Loucy (cell line): ENCODE measurements around the gene SFTPB.

Experiments
- EZH2phosphoT487 ChIP-seq: fragments of 200-600 bp; IDR thresholded peaks from 2 replicates; pipeline ENCODE4 v1.6.1; 2018; ENCODE audit warnings: antibody characterized with exemption, mild to moderate bottlenecking, moderate library complexity, borderline replicate concordance
- TF ChIP-seq, protein P1 (sequence below): fragments of 200-600 bp; sonication (generic); conservative IDR thresholded peaks from 2 replicates; pipeline ENCODE4 v1.5.1; 2014; ENCODE audit warnings: mild to moderate bottlenecking, antibody characterized with exemption, low read length

- TF ChIP-seq, protein P1, sequence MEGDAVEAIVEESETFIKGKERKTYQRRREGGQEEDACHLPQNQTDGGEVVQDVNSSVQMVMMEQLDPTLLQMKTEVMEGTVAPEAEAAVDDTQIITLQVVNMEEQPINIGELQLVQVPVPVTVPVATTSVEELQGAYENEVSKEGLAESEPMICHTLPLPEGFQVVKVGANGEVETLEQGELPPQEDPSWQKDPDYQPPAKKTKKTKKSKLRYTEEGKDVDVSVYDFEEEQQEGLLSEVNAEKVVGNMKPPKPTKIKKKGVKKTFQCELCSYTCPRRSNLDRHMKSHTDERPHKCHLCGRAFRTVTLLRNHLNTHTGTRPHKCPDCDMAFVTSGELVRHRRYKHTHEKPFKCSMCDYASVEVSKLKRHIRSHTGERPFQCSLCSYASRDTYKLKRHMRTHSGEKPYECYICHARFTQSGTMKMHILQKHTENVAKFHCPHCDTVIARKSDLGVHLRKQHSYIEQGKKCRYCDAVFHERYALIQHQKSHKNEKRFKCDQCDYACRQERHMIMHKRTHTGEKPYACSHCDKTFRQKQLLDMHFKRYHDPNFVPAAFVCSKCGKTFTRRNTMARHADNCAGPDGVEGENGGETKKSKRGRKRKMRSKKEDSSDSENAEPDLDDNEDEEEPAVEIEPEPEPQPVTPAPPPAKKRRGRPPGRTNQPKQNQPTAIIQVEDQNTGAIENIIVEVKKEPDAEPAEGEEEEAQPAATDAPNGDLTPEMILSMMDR: no peak
- no peak for TF ChIP-seq EZH2phosphoT487
Observed at GRCh38 chr2:85695121-85695520, 27.1 kb upstream of the SFTPB start.
